AG09309 (cell line): ENCODE data around the gene MEF2B.

Experiments used
- DNase-seq: peaks from one replicate; pipeline ENCODE4 v3.0.0-alpha.2; 2010; ENCODE audit warnings: low read depth
- H3K4me3 ChIP-seq: 2 replicates; pipeline ENCODE4 v1.5.1; 2011; ENCODE audit warnings: mild to moderate bottlenecking, low read depth, low read length, moderate library complexity; ENCODE audit not compliant: control insufficient read depth
- CTCF ChIP-seq: IDR thresholded peaks from 2 replicates; pipeline ENCODE4 v1.5.1; 2011; ENCODE audit warnings: mild to moderate bottlenecking, low read depth, low read length, inconsistent platforms; ENCODE audit not compliant: insufficient read depth, control insufficient read depth; ENCODE audit errors: missing control alignments

MEF2B gene

DNA sequence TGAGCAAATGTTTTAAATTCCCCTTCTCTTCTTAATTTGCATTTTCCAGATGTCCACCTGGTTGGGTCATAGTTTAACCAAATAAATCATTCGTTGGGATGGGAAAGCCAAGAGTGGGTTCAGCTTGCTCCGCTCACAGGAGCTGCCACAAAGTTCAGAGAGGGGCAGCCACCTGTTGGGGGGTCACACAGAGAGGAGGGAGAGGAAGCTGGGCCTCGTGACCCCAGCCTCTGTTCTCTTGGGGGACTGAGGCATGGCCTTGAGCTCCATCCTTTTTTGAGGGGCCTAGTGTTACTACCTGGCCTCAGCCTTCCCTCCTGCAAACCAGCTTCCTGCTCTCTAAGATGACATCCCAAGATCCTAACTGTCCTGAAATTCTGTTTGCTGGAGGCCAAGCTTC, 2.5 kb downstream of the MEF2B start:
- no peak overlapping the region for H3K4me3 ChIP-seq
- no peak for DNase-seq
- TF ChIP-seq CTCF, result no peak

GRCh38 chr19:19165396-19165795, 4.7 kb downstream of the MEF2B start:
- no peak for TF ChIP-seq CTCF
- H3K4me3 ChIP-seq, result no peak overlapping the region
- DNase-seq, result no peak

GRCh38 chr19:19162495-19162894, 7.6 kb downstream of the MEF2B start:
- H3K4me3 ChIP-seq, result no peak overlapping the region
- TF ChIP-seq CTCF, result no peak

DNA sequence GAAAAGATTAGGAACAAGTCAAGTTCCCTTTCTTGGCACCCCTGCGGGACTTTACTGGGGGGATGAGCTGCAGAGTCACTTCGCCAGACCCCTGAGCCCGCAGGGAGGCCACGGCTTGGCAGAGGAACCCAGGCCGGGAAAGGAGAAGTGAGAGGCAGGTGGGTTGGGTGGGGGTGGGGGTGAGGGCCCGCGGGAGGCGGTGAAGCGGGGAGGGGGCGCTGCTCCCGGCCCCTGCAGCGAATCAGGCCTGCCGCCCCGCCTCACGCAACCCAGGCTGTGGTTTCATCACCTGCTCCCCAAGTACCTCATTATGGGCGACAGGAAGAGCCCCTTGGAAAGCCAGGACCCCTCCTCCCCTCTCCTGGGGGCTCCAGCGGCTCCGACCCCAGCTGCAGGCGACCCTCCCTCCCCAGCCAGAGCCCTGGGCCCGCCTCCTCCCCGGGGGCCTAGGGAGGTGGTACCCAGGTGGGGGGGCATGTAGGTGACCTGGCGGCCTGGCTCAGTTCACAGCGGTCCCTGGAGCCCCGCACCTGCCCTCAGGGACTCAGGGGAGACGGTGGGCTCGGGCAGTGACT, 9.5 kb downstream of the MEF2B start:
- H3K4me3 ChIP-seq, result no peak overlapping the region
- no peak for TF ChIP-seq CTCF
- no peak for DNase-seq

More at GRCh38 chr19:19162495-19162894, 7.6 kb downstream of the MEF2B start:
- no peak for DNase-seq

GRCh38 chr19:19159534-19159933, 10.5 kb downstream of the MEF2B start:
- DNase-seq, result no peak
- TF ChIP-seq CTCF, result no peak
- H3K4me3 ChIP-seq, result no peak overlapping the region

DNA sequence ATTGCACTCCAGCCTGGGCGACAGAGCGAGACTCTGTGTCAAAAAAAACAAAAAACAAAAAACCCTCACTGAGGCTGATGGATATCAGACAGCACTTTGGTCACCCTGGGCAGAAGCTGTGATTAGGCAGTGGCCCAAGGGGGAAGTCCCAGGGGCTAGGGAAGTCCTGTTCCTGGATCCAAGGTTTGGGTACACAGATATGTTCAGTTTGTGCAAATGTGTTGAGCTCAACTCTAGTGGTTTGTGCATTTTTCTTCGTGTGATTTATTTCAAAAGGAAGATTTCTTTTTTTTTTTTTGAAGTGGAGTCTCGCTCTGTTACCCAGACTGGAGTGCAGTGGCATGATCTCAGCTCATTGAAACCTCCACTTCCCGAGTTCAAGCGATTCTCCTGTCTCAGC, 12.3 kb downstream of the MEF2B start:
- TF ChIP-seq CTCF, result no peak
- DNase-seq, result no peak
- no peak overlapping the region for H3K4me3 ChIP-seq
